Thymus (tissue), 11 donors: Measurements from ENCODE around the gene C11orf65. TPM values are rescaled to one million over a fixed set of nuclear protein-coding genes. Genes with fewer than 3 reads are reported as not detected.
"Not testable (repeated sequence)": the region's sequence is repeated elsewhere in the genome, so short reads cannot be mapped to it uniquely, and the experiment has no call there.

Source experiments
- DNase-seq, 9 donors: peaks; one replicate each; pipeline ENCODE4 v3.0.0-alpha.2; 2013; ENCODE audit warnings: low spot score in 9 of 9, low read depth in 6 of 9, missing footprints in 1 of 9
- H3K27ac ChIP-seq, 2 donors: one replicate each; pipeline ENCODE4 v1.5.1; 2013; ENCODE audit warnings: control low read depth in 1 of 2, low read depth in 1 of 2, low read length in 1 of 2, mild to moderate bottlenecking in 1 of 2, moderate library complexity in 1 of 2
- H3K27me3 ChIP-seq, 2 donors: one replicate each; pipeline ENCODE4 v1.5.1; 2013; ENCODE audit warnings: low read length in 1 of 2; ENCODE audit not compliant: control insufficient read depth in 2 of 2, insufficient read depth in 1 of 2
- H3K36me3 ChIP-seq, 2 donors: one replicate each; pipeline ENCODE4 v1.5.1; 2013; ENCODE audit warnings: low read length in 1 of 2, mild to moderate bottlenecking in 1 of 2, moderate library complexity in 1 of 2; ENCODE audit not compliant: control insufficient read depth in 2 of 2, insufficient read depth in 2 of 2
- H3K4me1 ChIP-seq, 2 donors: one replicate each; pipeline ENCODE4 v1.5.1; 2013; ENCODE audit warnings: low read length in 2 of 2; ENCODE audit not compliant: control insufficient read depth in 2 of 2, insufficient read depth in 2 of 2
- H3K4me3 ChIP-seq, 2 donors: one replicate each; pipeline ENCODE4 v1.5.1; 2013; ENCODE audit warnings: low read length in 2 of 2, control low read depth in 1 of 2, mild to moderate bottlenecking in 1 of 2
- H3K9me3 ChIP-seq, 2 donors: one replicate each; pipeline ENCODE4 v1.5.1; 2013; ENCODE audit warnings: low read length in 1 of 2, mild to moderate bottlenecking in 1 of 2; ENCODE audit not compliant: control insufficient read depth in 2 of 2, insufficient read depth in 1 of 2
- WGBS: extraction: QIAGEN DNeasy Blood & Tissue Kit; methylation state at CpG from one replicate; pipeline ENCODE4 v1.1.7; 2013; 5-methylcytosine and 5-hydroxymethylcytosine counted together
- polyA plus RNA-seq: library from polyadenylated mRNA; stranded (reverse); fragments of 200-250 nt; gene quantifications from one replicate; pipeline ENCODE4 v1.2.3, GENCODE V29; 2013
- total RNA-seq: library from RNA; stranded (reverse); fragments of 120-200 nt; gene quantifications from one replicate; pipeline ENCODE4 v1.2.4, GENCODE V29; 2013
- donor health status: healthy.

Gene C11orf65
- total and polyA plus RNA-seq, 2 donors: 1.4 to 1.8 TPM

DNA sequence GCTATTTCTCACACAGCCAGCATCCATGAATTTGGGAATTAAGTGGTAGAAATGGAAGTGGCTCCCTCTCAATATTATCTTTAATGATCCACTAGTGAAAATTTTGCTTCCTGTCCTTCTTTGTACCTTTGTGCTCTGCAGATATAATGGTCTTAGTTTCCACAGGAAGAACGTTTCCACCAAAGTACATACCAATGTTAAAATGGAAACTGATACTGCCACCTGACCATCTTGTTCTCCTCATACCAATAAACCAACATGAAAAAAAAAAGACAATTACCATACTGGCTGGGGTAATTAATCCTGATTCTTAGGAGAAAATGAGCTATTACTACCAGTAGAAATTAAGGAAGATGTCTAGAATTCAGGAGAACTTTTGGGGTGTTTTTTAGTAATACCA lies 32.3 kb downstream of the C11orf65 start:
- no peak for DNase-seq
- no peak overlapping the region for H3K4me3 ChIP-seq
- peaks cover 0 to 11% of the 10 kb centered on the region in 2 donors for H3K9me3 ChIP-seq
- no peak overlapping the region for H3K27ac ChIP-seq
- H3K4me1 ChIP-seq: no peaks in the 10 kb centered on the region
- WGBS: 89% methylated on average over 1 of the region's 1 CpG
- no peaks in the 10 kb centered on the region for H3K27me3 ChIP-seq
- no peaks in the 10 kb centered on the region for H3K36me3 ChIP-seq

- DNase-seq: no peak
- H3K27ac ChIP-seq: no peak overlapping the region
- no peaks in the 10 kb centered on the region for H3K4me1 ChIP-seq
Observed at GRCh38 chr11:108432783-108433182, 34.5 kb downstream of the C11orf65 start.

GRCh38 chr11:108431997-108432396 lies 35.3 kb downstream of the C11orf65 start:
- WGBS: 97% methylated on average over 1 of the region's 1 CpG
- H3K27ac ChIP-seq: no peak overlapping the region
- no peaks in the 10 kb centered on the region for H3K36me3 ChIP-seq
- no peak for DNase-seq
- no peak overlapping the region for H3K4me3 ChIP-seq
- H3K9me3 ChIP-seq: peaks cover 0 to under 1% of the 10 kb centered on the region in 2 donors
- H3K27me3 ChIP-seq: no peaks in the 10 kb centered on the region
- no peaks in the 10 kb centered on the region for H3K4me1 ChIP-seq

More at GRCh38 chr11:108432783-108433182, 34.5 kb downstream of the C11orf65 start:
- Histone ChIP-seq H3K4me3 (no peak overlapping the region), H3K9me3 (peaks cover 0 to 6% of the 10 kb centered on the region in 2 donors), H3K27me3 (no peaks in the 10 kb centered on the region), H3K36me3 (no peaks in the 10 kb centered on the region)

DNA sequence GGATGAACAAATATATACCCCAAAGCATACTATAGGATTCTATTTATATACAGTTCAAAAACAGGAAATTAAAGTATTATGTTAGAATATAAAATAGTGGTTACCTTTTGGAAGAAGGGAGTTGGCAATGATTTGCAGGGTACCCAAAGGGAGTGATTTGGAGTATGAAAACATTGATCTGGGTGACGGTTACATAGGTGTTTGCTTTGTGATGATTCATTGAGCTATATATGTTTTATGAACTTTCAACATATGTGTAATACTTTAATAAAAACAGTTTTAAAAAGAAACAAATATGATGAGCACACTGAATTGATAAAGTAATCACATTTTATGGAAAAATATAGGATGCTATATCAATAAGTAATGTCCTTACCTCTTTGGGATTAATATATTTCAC lies 36.0 kb downstream of the C11orf65 start:
- no peak for DNase-seq
- 97% methylated on average over 1 of the region's 1 CpG for WGBS

DNA sequence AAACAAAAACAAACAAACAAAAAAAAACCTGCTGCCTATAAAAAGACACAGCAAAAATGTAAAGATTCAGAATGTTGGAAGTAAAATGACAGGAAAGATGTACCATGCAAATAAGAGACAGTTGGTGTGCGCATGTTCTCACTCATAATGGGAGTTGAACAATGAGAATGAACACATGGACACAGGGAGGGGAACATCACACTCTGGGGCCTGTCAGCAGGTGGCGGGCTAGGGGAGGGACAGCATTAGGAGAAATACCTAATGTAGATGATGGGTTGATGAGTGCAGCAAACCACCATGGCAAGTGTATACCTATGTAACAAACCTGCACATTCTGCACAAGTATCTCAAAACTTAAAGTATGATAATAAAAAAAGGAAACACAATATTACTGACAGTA lies 49.8 kb downstream of the C11orf65 start:
- not testable (repeated sequence) for H3K27ac ChIP-seq, H3K36me3 ChIP-seq, H3K9me3 ChIP-seq, H3K4me1 ChIP-seq, H3K4me3 ChIP-seq, H3K27me3 ChIP-seq
- DNase-seq: peak in 2 of 9 donors; percentile 7 to 8
- WGBS: 87% methylated on average over 2 of the region's 2 CpGs

More for the DNA sequence above, 36.0 kb downstream of the C11orf65 start:
- no peaks in the 10 kb centered on the region for H3K27me3 ChIP-seq
- H3K4me1 ChIP-seq: no peaks in the 10 kb centered on the region
- H3K9me3 ChIP-seq: no peaks in the 10 kb centered on the region
- H3K27ac ChIP-seq: no peak overlapping the region
- no peaks in the 10 kb centered on the region for H3K36me3 ChIP-seq
- no peak overlapping the region for H3K4me3 ChIP-seq

DNA sequence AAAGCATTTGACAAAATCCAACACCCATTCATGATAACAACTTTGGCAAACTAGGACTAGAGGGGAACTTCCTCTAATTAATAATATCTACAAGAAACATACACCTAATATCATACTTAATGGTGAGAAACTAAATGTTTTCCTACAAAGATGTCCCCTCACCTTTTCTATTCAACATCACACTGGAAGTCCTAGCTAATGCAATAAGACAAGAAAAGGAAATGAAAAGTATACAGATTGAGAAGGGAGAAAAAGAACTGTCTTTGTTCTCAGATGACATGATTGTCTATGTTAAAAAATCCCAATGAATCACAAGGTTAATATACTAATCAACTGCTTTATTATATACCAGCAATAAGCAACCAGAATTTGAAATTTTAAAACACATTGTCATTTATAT lies 52.4 kb downstream of the C11orf65 start:
- H3K27me3 ChIP-seq: no peaks in the 10 kb centered on the region
- no peaks in the 10 kb centered on the region for H3K4me1 ChIP-seq
- H3K9me3 ChIP-seq: no peaks in the 10 kb centered on the region
- H3K36me3 ChIP-seq: no peaks in the 10 kb centered on the region
- no peak overlapping the region for H3K27ac ChIP-seq
- no peak for DNase-seq
- H3K4me3 ChIP-seq: no peak overlapping the region

- DNase-seq: no peak
- WGBS: 98% methylated on average over 1 of the region's 1 CpG
- no peaks in the 10 kb centered on the region for H3K9me3 ChIP-seq
Observed at GRCh38 chr11:108405706-108406105, 61.6 kb downstream of the C11orf65 start.

GRCh38 chr11:108403052-108403451 lies 64.3 kb downstream of the C11orf65 start:
- no peaks in the 10 kb centered on the region for H3K4me1 ChIP-seq
- H3K4me3 ChIP-seq: no peak overlapping the region
- no peak overlapping the region for H3K27ac ChIP-seq
- H3K27me3 ChIP-seq: no peaks in the 10 kb centered on the region
- H3K9me3 ChIP-seq: no peaks in the 10 kb centered on the region
- DNase-seq: no peak
- H3K36me3 ChIP-seq: no peaks in the 10 kb centered on the region
- 93% methylated on average over 1 of the region's 1 CpG for WGBS

More at GRCh38 chr11:108405706-108406105, 61.6 kb downstream of the C11orf65 start:
- Histone ChIP-seq H3K27me3 (no peaks in the 10 kb centered on the region), H3K4me1 (no peaks in the 10 kb centered on the region), H3K27ac (no peak overlapping the region), H3K36me3 (no peaks in the 10 kb centered on the region), H3K4me3 (no peak overlapping the region)

- no peak for DNase-seq
- Histone ChIP-seq H3K4me1 (no peaks in the 10 kb centered on the region), H3K4me3 (no peak overlapping the region), H3K27me3 (no peaks in the 10 kb centered on the region), H3K27ac (no peak overlapping the region), H3K9me3 (no peaks in the 10 kb centered on the region), H3K36me3 (no peaks in the 10 kb centered on the region)
- 96% methylated on average over 1 of the region's 1 CpG for WGBS
Observed at GRCh38 chr11:108402241-108402640, 65.1 kb downstream of the C11orf65 start.

GRCh38 chr11:108398439-108398838 lies 68.9 kb downstream of the C11orf65 start:
- WGBS: 94% methylated on average over 6 of the region's 6 CpGs
- Histone ChIP-seq H3K36me3 (no peaks in the 10 kb centered on the region), H3K27ac (no peak overlapping the region), H3K27me3 (no peaks in the 10 kb centered on the region), H3K4me1 (no peaks in the 10 kb centered on the region), H3K9me3 (no peaks in the 10 kb centered on the region), H3K4me3 (no peak overlapping the region)
- no peak for DNase-seq
